ENCODE results near the gene SHQ1.

- no peak for TF ChIP-seq BACH2 (CRISPR knock-in tag; IDR thresholded peaks at IDR 0.05; ENCODE audit: borderline replicate concordance)
- no peak for TF ChIP-seq ARNTL (CRISPR knock-in tag; IDR thresholded peaks at IDR 0.05; ENCODE audit: borderline replicate concordance, low read depth)
- no peak for TF ChIP-seq PATZ1 (CRISPR knock-in tag; IDR thresholded peaks at IDR 0.05; ENCODE audit: borderline replicate concordance)
- no peak for TF ChIP-seq CREB5 (CRISPR knock-in tag; IDR thresholded peaks at IDR 0.05; ENCODE audit: low read depth)
- TF ChIP-seq ESRRG (CRISPR knock-in tag; IDR thresholded peaks at IDR 0.05): no peak
- TF ChIP-seq ISL1 (CRISPR knock-in tag; IDR thresholded peaks at IDR 0.05): no peak
- TF ChIP-seq CSRNP3 (CRISPR knock-in tag; IDR thresholded peaks at IDR 0.05): no peak
- TF ChIP-seq ZFP30 (CRISPR knock-in tag; IDR thresholded peaks at IDR 0.05): no peak
- no peak for TF ChIP-seq SNAI2 (CRISPR knock-in tag; IDR thresholded peaks at IDR 0.05)
- TF ChIP-seq POU6F1 (CRISPR knock-in tag; IDR thresholded peaks at IDR 0.05; ENCODE audit: borderline replicate concordance, low read depth): no peak
- TF ChIP-seq GLIS3 (CRISPR knock-in tag; IDR thresholded peaks at IDR 0.05): no peak
- TF ChIP-seq ZFP3 (CRISPR knock-in tag; IDR thresholded peaks at IDR 0.05): no peak
- no peak for TF ChIP-seq ZNF8 (CRISPR knock-in tag; IDR thresholded peaks at IDR 0.05)
Measured at GRCh38 chr3:72860846-72861245, 12.6 kb upstream of the SHQ1 start.

Measured in SK-N-SH treated with all-trans-retinoic acid at 6 μM for 48 hours (cell line).